Prostate gland (tissue), 2 donors: ENCODE results near the gene SCML2. TPM values are rescaled to one million over a fixed set of nuclear protein-coding genes. Genes with fewer than 3 reads are reported as not detected.
A peak's percentile ranks its signal among the peaks of the same experiment; 100 is the strongest.
"Not testable (repeated sequence)": the region's sequence is repeated elsewhere in the genome, so short reads cannot be mapped to it uniquely, and the experiment has no call there.

Experiments
- DNase-seq: peaks from one replicate; pipeline ENCODE4 v3.0.0-alpha.2; 2019; ENCODE audit warnings: low spot score
- H3K27ac ChIP-seq, 2 donors: fragments of 200-600 bp; sonication (generic); 2 replicates each; pipeline ENCODE4 v1.5.1; 2017 to 2019
- H3K27me3 ChIP-seq: fragments of 200-600 bp; sonication (generic); replicated peaks from 2 replicates; pipeline ENCODE4 v1.5.1; 2019; ENCODE audit not compliant: insufficient read depth
- H3K36me3 ChIP-seq, 2 donors: fragments of 200-600 bp; sonication (generic); 1 replicate in 1 of 2; 2 replicates in 1 of 2; pipeline versions ENCODE4 v1.5.1 to v1.8.1; 2017 to 2019
- H3K4me1 ChIP-seq: fragments of 200-600 bp; sonication (generic); replicated peaks from 2 replicates; pipeline ENCODE4 v1.5.1; 2019
- H3K4me3 ChIP-seq, 2 donors: fragments of 200-600 bp; sonication (generic); 2 replicates each; pipeline ENCODE4 v1.5.1; 2017 to 2019
- H3K9me3 ChIP-seq: fragments of 200-600 bp; sonication (generic); 2 replicates; pipeline ENCODE4 v1.5.1; 2017
- POLR2A ChIP-seq: fragments of 450-650 bp; IDR thresholded peaks from one replicate; pipeline ENCODE4 v1.6.1; 2016; ENCODE audit warnings: antibody characterized with exemption, mild to moderate bottlenecking
- POLR2AphosphoS5 ChIP-seq: sonication (generic); formaldehyde crosslinking; IDR thresholded peaks from one replicate; pipeline ENCODE4 v1.6.1; 2017; ENCODE audit warnings: antibody characterized with exemption
- WGBS: methylation state at CpG from one replicate; pipeline ENCODE4 v1.1.5; 2018; 5-methylcytosine and 5-hydroxymethylcytosine counted together
- intact Hi-C: fragments of 100-400 bp; cut with DNase I; formaldehyde crosslinking; loops from one replicate; pipeline ENCODE4 v1.14.2; 2022
- total RNA-seq, 2 donors: library from RNA; depleted of rRNA; stranded (reverse); fragments of >200 nt; gene quantifications; one replicate each; pipeline ENCODE4 v1.1.0, GENCODE V29; 2016
- TF ChIP-seq, protein P1 (sequence below), 4 experiments: fragments of 200-600 bp in 2 of 4; fragments of 450-650 bp in 2 of 4; sonication (generic) in 2 of 4; IDR thresholded peaks; 1 replicate in 3 of 4; 2 replicates in 1 of 4; pipeline ENCODE4 v1.5.1; 2016 to 2019; ENCODE audit warnings: antibody characterized with exemption in 4 of 4, mild to moderate bottlenecking in 2 of 4, moderate library complexity in 2 of 4

Gene SCML2
- total RNA-seq, 2 donors from 2014 or later, result 0.36 to 10.6 TPM

DNA sequence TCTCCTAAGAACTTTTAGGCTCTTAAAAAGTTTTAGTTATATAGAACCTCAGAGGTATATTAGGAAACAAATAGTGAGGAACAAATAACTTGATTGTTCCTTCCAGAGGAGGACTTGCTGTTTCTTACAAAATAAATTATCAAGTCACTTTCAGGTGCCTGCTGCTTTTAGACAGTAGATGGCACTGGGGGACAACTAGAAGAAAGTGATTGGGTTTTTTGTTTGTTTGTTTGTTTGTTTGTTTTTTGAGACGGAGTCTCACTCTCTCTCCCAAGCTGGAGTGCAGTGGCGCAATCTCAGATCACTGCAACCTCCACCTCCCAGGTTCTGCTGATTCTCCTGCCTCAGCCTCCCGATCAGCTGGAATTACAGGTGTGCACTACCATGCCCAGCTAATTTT is 35.5 kb upstream of the SCML2 start:
- Histone ChIP-seq H3K27ac (no peak overlapping the region), H3K27me3 (no peaks in the 10 kb centered on the region), H3K9me3 (no peaks in the 10 kb centered on the region), H3K36me3 (no peaks in the 10 kb centered on the region), H3K4me1 (no peaks in the 10 kb centered on the region), H3K4me3 (no peak overlapping the region)
- DNase-seq, result no peak
- 64% methylated on average over 3 of the region's 3 CpGs for WGBS
- intact Hi-C loops, result loop anchor here (5.0 kb wide), 2 partner anchors 507 to 942 kb away; no protein-coding TSS in a partner anchor
- TF ChIP-seq, protein P1, sequence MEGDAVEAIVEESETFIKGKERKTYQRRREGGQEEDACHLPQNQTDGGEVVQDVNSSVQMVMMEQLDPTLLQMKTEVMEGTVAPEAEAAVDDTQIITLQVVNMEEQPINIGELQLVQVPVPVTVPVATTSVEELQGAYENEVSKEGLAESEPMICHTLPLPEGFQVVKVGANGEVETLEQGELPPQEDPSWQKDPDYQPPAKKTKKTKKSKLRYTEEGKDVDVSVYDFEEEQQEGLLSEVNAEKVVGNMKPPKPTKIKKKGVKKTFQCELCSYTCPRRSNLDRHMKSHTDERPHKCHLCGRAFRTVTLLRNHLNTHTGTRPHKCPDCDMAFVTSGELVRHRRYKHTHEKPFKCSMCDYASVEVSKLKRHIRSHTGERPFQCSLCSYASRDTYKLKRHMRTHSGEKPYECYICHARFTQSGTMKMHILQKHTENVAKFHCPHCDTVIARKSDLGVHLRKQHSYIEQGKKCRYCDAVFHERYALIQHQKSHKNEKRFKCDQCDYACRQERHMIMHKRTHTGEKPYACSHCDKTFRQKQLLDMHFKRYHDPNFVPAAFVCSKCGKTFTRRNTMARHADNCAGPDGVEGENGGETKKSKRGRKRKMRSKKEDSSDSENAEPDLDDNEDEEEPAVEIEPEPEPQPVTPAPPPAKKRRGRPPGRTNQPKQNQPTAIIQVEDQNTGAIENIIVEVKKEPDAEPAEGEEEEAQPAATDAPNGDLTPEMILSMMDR (IDR thresholded peaks at IDR 0.05), result no peak
- TF ChIP-seq POLR2AphosphoS5 (no peak), POLR2A (no peak)

- TF ChIP-seq POLR2A (no peak), POLR2AphosphoS5 (no peak)
- TF ChIP-seq, protein P1 (IDR thresholded peaks at IDR 0.05), result peak in 1 of 4 experiments; percentile 8
- no peak for DNase-seq
- no peaks in the 10 kb centered on the region for H3K27me3 ChIP-seq
- H3K4me1 ChIP-seq, result no peaks in the 10 kb centered on the region
- no peaks in the 10 kb centered on the region for H3K36me3 ChIP-seq
- H3K4me3 ChIP-seq, result no peak overlapping the region
- no peak overlapping the region for H3K27ac ChIP-seq
- 28% methylated on average over 5 of the region's 6 CpGs for WGBS
- intact Hi-C loops, result no loop called here
- no peaks in the 10 kb centered on the region for H3K9me3 ChIP-seq
Observed at GRCh38 chrX:18377796-18378195, 23.3 kb upstream of the SCML2 start.

DNA sequence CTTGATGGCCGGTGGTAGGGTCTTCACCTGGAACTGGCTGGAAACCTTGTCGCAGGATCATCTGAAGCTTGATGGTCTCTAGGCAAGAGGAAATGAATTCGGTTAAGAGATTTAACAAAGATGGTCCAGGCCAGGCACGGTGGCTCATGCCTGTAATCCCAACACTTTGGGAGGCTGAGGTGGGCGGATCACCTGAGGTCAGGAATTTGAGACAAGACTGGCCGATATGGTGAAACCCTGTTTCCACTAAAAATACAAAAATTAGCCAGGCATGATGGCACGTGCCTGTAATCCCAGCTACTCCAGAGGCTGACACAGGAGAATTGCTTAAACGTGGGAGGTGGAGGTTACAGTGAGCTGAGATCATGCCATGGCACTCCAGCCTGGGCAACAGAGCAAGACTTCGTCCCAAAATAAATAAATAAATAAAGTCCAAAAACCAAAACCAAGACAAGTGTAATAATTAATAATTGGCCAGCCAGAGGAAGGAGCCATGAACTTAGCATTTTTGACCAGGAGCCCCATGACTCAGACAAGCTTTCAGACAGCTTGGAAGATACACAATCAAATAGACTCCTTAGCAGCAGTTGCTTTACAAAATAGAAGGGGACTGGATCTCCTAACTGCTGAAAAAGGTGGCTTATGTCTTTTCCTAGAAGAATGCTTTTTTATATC is 20.8 kb upstream of the SCML2 start:
- DNase-seq, H3K9me3 ChIP-seq, H3K4me3 ChIP-seq, H3K27me3 ChIP-seq, intact Hi-C loops, H3K36me3 ChIP-seq, H3K4me1 ChIP-seq, H3K27ac ChIP-seq: not testable (repeated sequence)
- 88% methylated on average over 9 of the region's 9 CpGs for WGBS

GRCh38 chrX:18369096-18369495 is 14.6 kb upstream of the SCML2 start:
- H3K27ac ChIP-seq, DNase-seq, H3K27me3 ChIP-seq, H3K9me3 ChIP-seq, intact Hi-C loops, H3K36me3 ChIP-seq, H3K4me3 ChIP-seq, H3K4me1 ChIP-seq: not testable (repeated sequence)
- 55% methylated on average over 4 of the region's 5 CpGs for WGBS

DNA sequence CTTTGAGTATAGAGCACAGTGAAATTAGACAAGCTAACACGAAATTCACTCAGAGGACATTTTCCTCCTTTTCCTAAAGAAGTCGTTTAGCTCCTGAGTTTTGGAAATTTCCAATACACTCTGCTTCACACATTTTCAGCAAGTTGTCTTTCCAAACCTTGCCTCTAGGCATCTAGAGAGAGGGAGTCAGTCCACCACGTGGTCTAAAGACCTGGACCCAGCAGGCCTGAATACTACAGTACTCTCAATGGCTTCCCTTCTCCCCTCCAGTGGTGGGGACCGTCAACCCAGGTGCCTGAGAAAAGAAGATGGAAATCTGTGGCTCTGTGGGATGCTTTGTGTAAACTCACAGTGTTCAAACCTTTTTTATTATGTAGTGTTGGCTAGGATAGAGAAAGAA is 13.9 kb upstream of the SCML2 start:
- H3K9me3 ChIP-seq, result no peaks in the 10 kb centered on the region
- no peak overlapping the region for H3K27ac ChIP-seq
- H3K4me1 ChIP-seq, result no peaks in the 10 kb centered on the region
- no peak for DNase-seq
- no peaks in the 10 kb centered on the region for H3K27me3 ChIP-seq
- 42% methylated on average over 4 of the region's 4 CpGs for WGBS
- intact Hi-C loops, result no loop called here
- no peak overlapping the region for H3K4me3 ChIP-seq
- no peaks in the 10 kb centered on the region for H3K36me3 ChIP-seq
- TF ChIP-seq POLR2AphosphoS5 (no peak), POLR2A (no peak)
- TF ChIP-seq, protein P1 (IDR thresholded peaks at IDR 0.05), result no peak

DNA sequence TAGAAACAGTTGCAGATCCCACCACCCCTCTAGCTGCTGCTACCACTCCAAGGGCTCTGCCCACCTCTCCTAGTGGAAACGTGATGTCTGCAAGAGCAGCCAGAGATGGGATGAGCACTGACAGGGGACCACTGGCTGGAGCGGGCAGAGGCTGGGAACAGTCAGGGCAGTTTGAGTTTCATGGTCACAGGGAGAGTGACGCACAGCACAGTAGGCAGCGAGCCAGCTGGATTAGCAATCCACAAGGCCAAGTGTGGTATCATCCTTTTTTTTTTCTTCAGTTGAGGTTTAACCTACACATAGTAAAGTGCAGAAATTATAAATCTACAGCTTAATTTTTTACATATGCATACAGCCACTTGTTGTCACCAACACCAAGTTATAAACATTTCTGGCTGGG is 6.4 kb upstream of the SCML2 start:
- Histone ChIP-seq H3K27ac (no peak overlapping the region), H3K27me3 (no peaks in the 10 kb centered on the region), H3K4me3 (no peak overlapping the region), H3K9me3 (no peaks in the 10 kb centered on the region), H3K4me1 (no peaks in the 10 kb centered on the region), H3K36me3 (no peaks in the 10 kb centered on the region)
- no peak for DNase-seq
- WGBS, result 69% methylated on average over 4 of the region's 4 CpGs
- intact Hi-C loops, result no loop called here
- TF ChIP-seq, protein P1 (IDR thresholded peaks at IDR 0.05), result no peak
- TF ChIP-seq POLR2A (no peak), POLR2AphosphoS5 (no peak)
